ENCODE measurements around the gene DARS1.
A peak's percentile ranks its signal among the peaks of the same experiment; 100 is the strongest.

Gene DARS1

DNA sequence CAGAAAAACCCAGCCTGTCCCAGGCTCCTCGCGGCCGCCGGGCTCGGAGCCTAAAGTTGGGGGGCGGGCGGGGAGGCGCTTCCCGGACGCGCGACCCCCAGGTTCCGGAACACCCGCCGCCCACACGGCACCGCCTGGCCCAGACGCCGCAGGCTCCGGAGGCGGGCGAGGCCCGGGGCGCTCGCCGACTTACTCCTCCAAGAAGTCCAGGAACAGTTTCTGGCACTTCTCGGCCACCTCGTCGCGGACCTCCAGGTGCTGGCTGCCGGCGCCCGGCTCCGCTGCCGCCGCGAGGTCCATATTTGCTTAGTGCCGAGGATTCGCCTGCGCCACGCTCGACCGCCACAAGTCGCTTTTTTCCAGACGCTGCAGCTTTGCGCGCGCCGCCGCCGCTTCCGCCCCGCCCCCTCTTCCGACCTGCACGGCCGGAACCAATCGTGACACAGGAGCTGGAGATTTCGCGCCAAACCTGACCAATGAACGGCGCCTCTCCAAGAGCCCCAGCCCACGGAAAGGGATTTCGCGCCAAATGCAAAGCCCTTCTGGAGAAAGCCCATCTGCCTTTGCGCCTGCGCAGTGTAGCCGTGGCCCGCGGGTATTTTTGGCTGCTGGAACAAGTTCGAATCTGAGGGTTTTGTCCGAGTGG, 109.2 kb downstream of the DARS1 start, which contains the start of gene MCM6:
Gene MCM6 (minus strand): TSS at position 378 of the 646 bp plus-strand sequence. CDS start 78 bp downstream, at position 300.
- Histone ChIP-seq H3K4me1 (ENCODE audit: control insufficient read depth in 1 of 2, insufficient read depth in 2 of 2, low read length in 2 of 2) (peaks cover 0 to 10% of the 10 kb centered on the region in 2 donors), H3K36me3 (ENCODE audit: control insufficient read depth in 1 of 2, insufficient read depth in 2 of 2, low read length in 2 of 2) (peaks cover 1 to 11% of the 10 kb centered on the region in 2 donors), H3K9me3 (ENCODE audit: control insufficient read depth in 1 of 2, low read length in 2 of 2) (no peaks in the 10 kb centered on the region), H3K4me3 (ENCODE audit: low read depth in 1 of 2, low read length in 2 of 2) (peak within 1 kb of the TSS; percentile 73 to 87), H3K27me3 (ENCODE audit: low read depth, low read length) (no peaks in the 10 kb centered on the region), H3K27ac (ENCODE audit: low read length) (no peak within 1 kb of the TSS)

DNA sequence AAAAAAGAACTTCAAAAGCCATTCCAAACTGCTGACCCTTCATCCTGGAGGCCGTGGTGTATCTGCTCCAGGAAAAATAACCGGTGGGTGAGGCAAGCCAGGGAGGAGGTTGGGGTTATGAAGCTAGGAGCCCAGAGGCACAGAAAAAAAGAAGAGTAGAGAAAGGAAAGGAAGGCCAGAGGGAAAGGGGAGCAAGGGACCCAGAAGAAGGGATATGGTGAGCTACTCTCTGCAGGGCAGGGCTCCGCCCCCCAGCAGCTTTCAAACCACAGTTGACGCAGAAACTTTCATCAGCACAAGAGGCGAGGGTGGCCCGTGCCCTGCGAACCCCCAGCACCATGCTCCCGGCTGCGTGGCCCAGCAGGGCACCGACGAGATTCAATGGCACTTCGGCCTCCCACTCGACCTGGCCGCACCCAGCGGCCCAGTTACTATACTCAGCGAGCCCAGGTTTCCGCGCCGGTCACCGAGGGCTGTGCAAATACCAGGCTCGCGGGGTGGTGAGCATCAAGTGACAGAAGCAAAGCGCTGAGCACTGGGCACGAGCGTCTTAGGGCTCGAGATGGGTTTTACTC, 109.8 kb downstream of the DARS1 start:
- Histone ChIP-seq H3K9me3 (ENCODE audit: control insufficient read depth in 1 of 2, low read length in 2 of 2) (no peaks in the 10 kb centered on the region), H3K4me1 (ENCODE audit: control insufficient read depth in 1 of 2, insufficient read depth in 2 of 2, low read length in 2 of 2) (peaks cover 0 to 10% of the 10 kb centered on the region in 2 donors), H3K27me3 (ENCODE audit: low read depth, low read length) (no peaks in the 10 kb centered on the region), H3K36me3 (ENCODE audit: control insufficient read depth in 1 of 2, insufficient read depth in 2 of 2, low read length in 2 of 2) (peaks cover 5 to 11% of the 10 kb centered on the region in 2 donors), H3K4me3 (ENCODE audit: low read depth in 1 of 2, low read length in 2 of 2) (peak overlapping the region; percentile 73 to 87), H3K27ac (ENCODE audit: low read length) (no peak overlapping the region)

DNA sequence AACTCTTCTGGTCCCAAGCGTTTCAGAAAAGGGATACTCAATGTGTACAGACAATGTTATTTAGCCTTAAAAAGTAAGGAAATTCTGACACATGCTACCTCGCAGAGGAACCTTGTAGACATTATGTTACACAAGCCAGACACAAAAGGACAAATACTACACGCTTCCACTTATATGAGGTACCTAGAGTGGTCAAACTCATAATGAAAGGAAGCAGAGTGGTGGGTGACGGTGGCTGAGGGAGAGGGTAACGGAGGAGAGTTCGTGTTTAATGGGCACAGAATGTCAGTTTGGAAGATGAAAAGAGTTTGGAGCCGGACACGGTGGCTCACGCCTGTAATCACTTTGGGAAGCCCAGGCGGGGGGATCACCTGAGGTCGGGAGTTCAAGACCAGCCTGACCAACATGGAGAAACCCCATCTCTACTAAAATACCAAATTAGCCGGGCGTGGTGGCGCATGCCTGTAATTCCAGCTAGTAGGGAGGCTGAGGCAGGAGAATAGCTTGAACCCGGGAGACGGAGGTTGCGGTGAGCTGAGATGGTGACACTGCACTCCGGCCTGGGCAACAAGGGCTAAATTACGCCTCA, 110.6 kb downstream of the DARS1 start:
- peak overlapping the region; percentile 73 to 87 for H3K4me3 ChIP-seq (ENCODE audit: low read depth in 1 of 2, low read length in 2 of 2)
- peaks cover 0 to 10% of the 10 kb centered on the region in 2 donors for H3K4me1 ChIP-seq (ENCODE audit: control insufficient read depth in 1 of 2, insufficient read depth in 2 of 2, low read length in 2 of 2)
- peaks cover 11 to 18% of the 10 kb centered on the region in 2 donors for H3K36me3 ChIP-seq (ENCODE audit: control insufficient read depth in 1 of 2, insufficient read depth in 2 of 2, low read length in 2 of 2)
- no peaks in the 10 kb centered on the region for H3K27me3 ChIP-seq (ENCODE audit: low read depth, low read length)
- H3K27ac ChIP-seq (ENCODE audit: low read length) = no peak overlapping the region
- H3K9me3 ChIP-seq (ENCODE audit: control insufficient read depth in 1 of 2, low read length in 2 of 2) = no peaks in the 10 kb centered on the region

DNA sequence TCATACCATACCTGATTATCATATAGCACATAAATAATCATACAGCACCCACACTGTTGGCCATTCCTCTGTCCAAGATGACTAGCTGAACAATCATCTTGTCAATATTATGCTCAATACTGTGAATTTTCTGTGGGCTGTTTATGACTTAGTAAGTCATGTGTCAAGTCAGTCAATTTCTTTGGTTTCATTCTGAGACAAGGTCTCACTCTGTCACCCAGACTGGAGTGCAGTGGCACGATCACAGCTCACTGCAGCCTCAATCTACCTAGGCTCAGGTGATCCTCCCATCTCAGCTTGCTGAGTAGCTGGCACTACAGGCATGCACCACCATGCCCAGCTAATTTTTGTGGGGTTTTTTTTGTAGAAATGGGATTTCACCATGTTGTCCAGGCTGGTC, 114.9 kb downstream of the DARS1 start:
- no peak overlapping the region for H3K4me3 ChIP-seq (ENCODE audit: low read depth in 1 of 2, low read length in 2 of 2)
- H3K4me1 ChIP-seq (ENCODE audit: control insufficient read depth in 1 of 2, insufficient read depth in 2 of 2, low read length in 2 of 2) = peaks cover 0 to 10% of the 10 kb centered on the region in 2 donors
- no peaks in the 10 kb centered on the region for H3K27me3 ChIP-seq (ENCODE audit: low read depth, low read length)
- peaks cover 31 to 32% of the 10 kb centered on the region in 2 donors for H3K36me3 ChIP-seq (ENCODE audit: control insufficient read depth in 1 of 2, insufficient read depth in 2 of 2, low read length in 2 of 2)
- H3K9me3 ChIP-seq (ENCODE audit: control insufficient read depth in 1 of 2, low read length in 2 of 2) = no peaks in the 10 kb centered on the region
- H3K27ac ChIP-seq (ENCODE audit: low read length) = no peak overlapping the region

GRCh38 chr2:135863233-135863632, 122.2 kb downstream of the DARS1 start:
- Histone ChIP-seq H3K36me3 (ENCODE audit: control insufficient read depth in 1 of 2, insufficient read depth in 2 of 2, low read length in 2 of 2) (peaks cover 19 to 52% of the 10 kb centered on the region in 2 donors), H3K4me3 (ENCODE audit: low read depth in 1 of 2, low read length in 2 of 2) (no peak overlapping the region), H3K9me3 (ENCODE audit: control insufficient read depth in 1 of 2, low read length in 2 of 2) (no peaks in the 10 kb centered on the region), H3K27ac (ENCODE audit: low read length) (no peak overlapping the region), H3K27me3 (ENCODE audit: low read depth, low read length) (no peaks in the 10 kb centered on the region), H3K4me1 (ENCODE audit: control insufficient read depth in 1 of 2, insufficient read depth in 2 of 2, low read length in 2 of 2) (no peaks in the 10 kb centered on the region)

GRCh38 chr2:135862718-135863117, 122.7 kb downstream of the DARS1 start:
- Histone ChIP-seq H3K27ac (ENCODE audit: low read length) (no peak overlapping the region), H3K27me3 (ENCODE audit: low read depth, low read length) (no peaks in the 10 kb centered on the region), H3K9me3 (ENCODE audit: control insufficient read depth in 1 of 2, low read length in 2 of 2) (no peaks in the 10 kb centered on the region), H3K36me3 (ENCODE audit: control insufficient read depth in 1 of 2, insufficient read depth in 2 of 2, low read length in 2 of 2) (peaks cover 18 to 53% of the 10 kb centered on the region in 2 donors), H3K4me3 (ENCODE audit: low read depth in 1 of 2, low read length in 2 of 2) (no peak overlapping the region), H3K4me1 (ENCODE audit: control insufficient read depth in 1 of 2, insufficient read depth in 2 of 2, low read length in 2 of 2) (no peaks in the 10 kb centered on the region)

All from muscle layer of duodenum (tissue), 2 donors.